ENCODE data around the gene BARHL2.

- TF ChIP-seq EZH2 (IDR thresholded peaks at IDR 0.05; ENCODE audit: borderline replicate concordance, control insufficient read depth, low read depth, low read length) (no peak), ZNF274 (IDR thresholded peaks at IDR 0.05; ENCODE audit: insufficient read depth, insufficient read length) (no peak), TCF12 (IDR thresholded peaks at IDR 0.05; ENCODE audit: low read depth, low read length) (no peak), USF2 (IDR thresholded peaks at IDR 0.05; ENCODE audit: borderline replicate concordance, low read depth, low read length) (no peak), TBL1XR1 (IDR thresholded peaks at IDR 0.05; ENCODE audit: low read depth, low read length) (no peak), BHLHE40 (IDR thresholded peaks at IDR 0.05; ENCODE audit: borderline replicate concordance in 1 of 2, low read depth in 2 of 2, low read length in 1 of 2) (no peak), JUNB (IDR thresholded peaks at IDR 0.05) (no peak)
- TF ChIP-seq, protein P1, sequence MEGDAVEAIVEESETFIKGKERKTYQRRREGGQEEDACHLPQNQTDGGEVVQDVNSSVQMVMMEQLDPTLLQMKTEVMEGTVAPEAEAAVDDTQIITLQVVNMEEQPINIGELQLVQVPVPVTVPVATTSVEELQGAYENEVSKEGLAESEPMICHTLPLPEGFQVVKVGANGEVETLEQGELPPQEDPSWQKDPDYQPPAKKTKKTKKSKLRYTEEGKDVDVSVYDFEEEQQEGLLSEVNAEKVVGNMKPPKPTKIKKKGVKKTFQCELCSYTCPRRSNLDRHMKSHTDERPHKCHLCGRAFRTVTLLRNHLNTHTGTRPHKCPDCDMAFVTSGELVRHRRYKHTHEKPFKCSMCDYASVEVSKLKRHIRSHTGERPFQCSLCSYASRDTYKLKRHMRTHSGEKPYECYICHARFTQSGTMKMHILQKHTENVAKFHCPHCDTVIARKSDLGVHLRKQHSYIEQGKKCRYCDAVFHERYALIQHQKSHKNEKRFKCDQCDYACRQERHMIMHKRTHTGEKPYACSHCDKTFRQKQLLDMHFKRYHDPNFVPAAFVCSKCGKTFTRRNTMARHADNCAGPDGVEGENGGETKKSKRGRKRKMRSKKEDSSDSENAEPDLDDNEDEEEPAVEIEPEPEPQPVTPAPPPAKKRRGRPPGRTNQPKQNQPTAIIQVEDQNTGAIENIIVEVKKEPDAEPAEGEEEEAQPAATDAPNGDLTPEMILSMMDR (IDR thresholded peaks at IDR 0.05 in 2 of 3, conservative IDR thresholded peaks at IDR 0.05 in 1 of 3; ENCODE audit: control insufficient read depth in 2 of 3, extremely low read depth in 1 of 3, insufficient read depth in 1 of 3, low read depth in 3 of 3, low read length in 3 of 3) = no peak
- TF ChIP-seq, protein P2, sequence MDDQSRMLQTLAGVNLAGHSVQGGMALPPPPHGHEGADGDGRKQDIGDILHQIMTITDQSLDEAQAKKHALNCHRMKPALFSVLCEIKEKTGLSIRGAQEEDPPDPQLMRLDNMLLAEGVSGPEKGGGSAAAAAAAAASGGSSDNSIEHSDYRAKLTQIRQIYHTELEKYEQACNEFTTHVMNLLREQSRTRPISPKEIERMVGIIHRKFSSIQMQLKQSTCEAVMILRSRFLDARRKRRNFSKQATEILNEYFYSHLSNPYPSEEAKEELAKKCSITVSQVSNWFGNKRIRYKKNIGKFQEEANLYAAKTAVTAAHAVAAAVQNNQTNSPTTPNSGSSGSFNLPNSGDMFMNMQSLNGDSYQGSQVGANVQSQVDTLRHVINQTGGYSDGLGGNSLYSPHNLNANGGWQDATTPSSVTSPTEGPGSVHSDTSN (IDR thresholded peaks at IDR 0.05; ENCODE audit: insufficient replicate concordance, low read depth, low read length) = no peak
These were observed 8.7 kb upstream of the BARHL2 start for GRCh38 chr1:90725657-90726424.
